GM18951 (cell line): Measurements from ENCODE around the gene HPCAL1.

ENCODE experiments used
- POLR2A ChIP-seq: IDR thresholded peaks from 4 replicates; pipeline ENCODE4 v1.6.1; 2011; ENCODE audit warnings: mild to moderate bottlenecking; ENCODE audit not compliant: insufficient read length, insufficient read depth; ENCODE audit errors: extremely low read depth
- in situ Hi-C: fragments of 300-500 bp; cut with MboI; formaldehyde crosslinking; loops from one replicate; pipeline ENCODE4 v1.12.0; 2022; ENCODE audit warnings: low sequenced_read_pairs, mixed read lengths, inconsistent platforms; ENCODE audit not compliant: unreplicated experiment

Gene HPCAL1

DNA sequence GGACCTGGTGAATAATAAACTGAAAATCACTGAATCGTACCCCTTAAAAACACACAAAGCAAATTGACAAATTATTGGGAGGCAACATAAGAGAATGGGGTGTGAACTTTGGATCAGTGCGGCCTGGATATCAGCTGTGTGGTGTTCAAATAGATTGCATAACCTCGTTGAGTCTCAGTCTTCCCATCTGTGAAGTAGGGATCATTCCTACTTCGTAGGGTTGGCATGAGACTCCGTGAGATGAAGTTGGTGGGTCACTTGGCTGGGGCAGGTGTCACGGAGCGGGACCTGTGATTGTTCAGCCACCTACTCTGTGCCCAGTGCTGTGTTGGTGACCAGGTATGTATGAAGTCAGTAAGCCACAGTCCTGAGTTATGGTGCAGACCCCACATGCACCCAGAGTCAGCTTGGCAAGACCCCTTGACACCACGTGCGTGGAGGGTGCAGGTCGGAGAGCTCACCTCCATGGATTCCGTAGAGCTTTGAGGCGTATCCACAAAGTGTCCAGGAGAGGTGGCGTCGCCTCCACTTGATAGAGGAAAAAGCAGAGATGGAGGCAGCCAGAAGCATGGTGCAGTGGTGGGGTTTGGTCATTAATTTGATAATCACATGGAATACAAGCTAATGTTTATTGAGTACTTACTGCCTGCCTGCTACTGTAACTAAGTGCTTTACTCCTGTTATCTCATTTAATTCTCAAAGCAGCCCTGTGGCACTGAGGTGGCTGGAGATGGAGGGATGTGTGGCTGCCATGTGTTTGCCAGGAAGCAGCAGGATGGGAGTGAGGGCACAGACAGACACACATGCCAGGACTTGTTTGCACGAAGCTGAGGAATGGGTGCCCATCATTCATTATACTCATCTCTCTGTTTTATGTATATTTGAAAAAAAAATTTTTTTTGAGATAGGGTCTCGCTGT is 35.8 kb downstream of the HPCAL1 start:
- in situ Hi-C loops, result no loop called here
- TF ChIP-seq POLR2A, result no peak

DNA sequence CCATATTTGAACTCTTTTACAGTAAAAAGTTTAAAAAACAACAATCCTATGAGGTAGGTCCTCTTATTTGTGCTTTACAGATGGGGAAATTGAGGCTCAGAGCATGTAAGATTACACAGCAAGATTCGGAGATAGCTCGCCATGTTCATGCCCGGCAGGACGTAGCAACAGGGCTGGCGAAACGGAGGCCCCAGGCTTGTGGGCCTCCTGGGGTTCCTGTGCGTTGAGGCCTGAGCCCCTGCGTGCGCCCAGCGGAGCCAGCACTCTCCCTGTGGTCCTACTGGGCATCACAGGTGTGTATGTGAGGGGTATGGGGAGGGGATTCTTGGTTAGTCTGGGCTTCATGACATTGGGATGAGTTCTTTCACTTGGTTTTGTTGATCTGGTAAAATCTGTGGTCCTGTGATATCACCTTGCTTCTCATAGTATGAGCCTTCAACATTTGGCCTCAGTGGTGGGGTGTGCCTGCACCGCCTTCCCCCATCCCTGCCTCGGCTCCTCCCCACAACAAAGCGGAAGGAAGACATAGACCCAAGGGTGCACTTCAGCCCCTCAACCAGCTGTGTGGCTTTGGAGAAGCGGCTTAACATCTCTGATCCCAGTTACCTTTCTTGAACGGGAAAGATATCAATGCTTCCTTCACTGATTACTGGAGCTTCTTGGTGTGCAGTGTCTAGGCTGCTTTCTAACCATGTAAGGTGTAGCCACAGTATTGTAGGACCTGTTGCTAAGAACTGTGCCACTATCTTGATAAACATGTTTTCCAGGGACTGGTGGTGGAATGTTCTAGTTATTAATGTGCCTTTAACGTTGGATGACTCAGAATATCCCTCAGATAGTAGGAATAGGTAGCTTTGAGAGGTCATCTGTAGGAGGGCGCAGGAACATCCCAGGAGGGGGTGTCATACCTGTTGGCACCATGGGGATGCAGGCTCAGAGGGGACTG is 37.2 kb downstream of the HPCAL1 start:
- in situ Hi-C loops, result no loop called here
- TF ChIP-seq POLR2A, result no peak

DNA sequence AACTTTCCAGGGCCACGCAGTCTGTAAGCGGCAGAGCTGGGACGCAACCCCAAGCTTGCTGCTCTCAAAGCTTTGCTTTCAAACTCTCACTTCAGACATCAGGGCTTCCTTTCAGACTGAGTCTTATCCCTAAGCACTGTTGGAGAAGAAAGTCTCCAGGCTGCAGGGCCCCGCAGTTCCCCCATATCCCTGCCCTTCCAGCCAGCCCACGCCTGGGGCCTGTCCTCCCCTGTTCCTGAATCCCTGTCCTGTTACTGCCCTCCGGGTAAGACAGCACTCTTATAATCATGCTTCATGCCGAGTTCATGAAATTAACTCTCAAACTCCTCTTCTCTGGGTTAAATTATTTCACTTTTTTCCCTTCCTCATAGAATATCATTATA is 37.9 kb downstream of the HPCAL1 start:
- no peak for TF ChIP-seq POLR2A
- in situ Hi-C loops, result no loop called here

DNA sequence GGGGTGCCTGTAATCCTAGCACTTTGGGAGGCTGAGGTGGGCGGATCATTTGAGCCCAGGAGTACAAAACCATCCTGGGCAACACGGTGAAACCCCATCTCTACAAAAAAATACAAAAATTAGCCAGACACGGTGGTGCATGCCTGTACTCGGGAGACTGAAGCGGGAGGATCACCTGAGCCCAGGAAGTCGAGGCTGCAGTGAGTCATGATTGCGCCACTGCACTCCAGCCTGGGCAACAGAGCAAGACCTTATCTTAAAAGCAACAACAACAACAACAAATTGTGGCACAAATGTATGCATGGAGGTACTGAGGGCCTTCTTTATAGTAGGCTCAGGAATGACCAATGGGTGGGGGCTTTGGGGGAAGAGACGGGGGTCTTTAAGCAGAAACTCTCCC is 38.5 kb downstream of the HPCAL1 start:
- in situ Hi-C loops, result no loop called here
- TF ChIP-seq POLR2A, result no peak

DNA sequence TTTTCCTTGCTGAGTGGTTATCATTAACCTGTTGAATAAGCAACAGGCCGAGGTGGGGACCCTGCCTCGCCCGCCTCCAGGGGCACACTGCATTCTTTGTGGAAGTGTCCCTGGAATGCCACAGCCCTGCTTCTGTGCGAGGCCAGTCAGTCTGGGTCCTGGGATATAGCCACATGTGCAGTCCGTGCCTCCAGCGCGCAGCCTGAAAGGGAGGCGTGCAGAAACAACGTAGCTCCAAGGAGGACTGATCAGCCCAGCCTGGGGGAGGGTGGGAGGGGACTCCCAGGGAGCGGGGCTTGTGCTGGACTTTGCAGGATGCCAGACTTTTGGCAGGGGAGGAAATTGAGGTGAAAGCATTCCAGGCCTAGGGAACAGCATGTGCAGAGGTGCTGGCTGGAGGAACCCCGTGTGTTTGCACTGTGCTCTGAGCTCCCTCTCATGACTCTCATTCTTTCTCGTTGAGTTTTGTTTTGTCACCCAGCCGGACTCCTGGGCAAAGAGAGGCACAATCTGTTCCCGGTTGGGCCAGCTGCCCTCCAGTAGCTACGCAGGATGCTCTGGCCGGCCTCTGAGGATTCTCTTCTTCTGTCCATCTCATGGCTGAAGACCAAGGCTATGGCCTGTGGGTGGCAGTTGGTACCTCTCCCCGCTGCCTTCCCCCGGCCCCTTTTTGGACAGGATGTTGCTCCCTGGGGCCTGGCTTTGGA is 39.7 kb downstream of the HPCAL1 start:
- TF ChIP-seq POLR2A, result no peak

DNA sequence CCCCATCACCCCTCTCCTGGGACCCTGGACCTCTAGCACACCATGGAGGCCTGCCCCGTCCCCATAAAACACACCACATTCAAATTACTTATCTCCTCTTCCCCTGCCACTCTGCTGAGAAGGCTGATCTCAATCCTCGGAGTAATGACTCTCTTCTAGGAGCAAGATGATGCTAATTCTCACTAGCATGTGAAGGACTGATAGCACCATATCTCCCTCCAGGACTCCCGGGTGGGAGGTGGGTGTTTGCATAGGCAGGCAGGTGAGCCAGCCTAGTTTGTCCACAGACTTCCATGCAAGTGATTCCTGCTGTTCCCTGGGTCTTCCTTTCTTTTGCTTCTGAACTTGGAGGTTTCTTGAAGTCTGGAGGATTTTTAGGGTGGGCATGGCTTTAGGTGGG is 40.5 kb downstream of the HPCAL1 start:
- in situ Hi-C loops, result no loop called here
- TF ChIP-seq POLR2A, result no peak

More for the DNA sequence above, 39.7 kb downstream of the HPCAL1 start:
- in situ Hi-C loops, result no loop called here

DNA sequence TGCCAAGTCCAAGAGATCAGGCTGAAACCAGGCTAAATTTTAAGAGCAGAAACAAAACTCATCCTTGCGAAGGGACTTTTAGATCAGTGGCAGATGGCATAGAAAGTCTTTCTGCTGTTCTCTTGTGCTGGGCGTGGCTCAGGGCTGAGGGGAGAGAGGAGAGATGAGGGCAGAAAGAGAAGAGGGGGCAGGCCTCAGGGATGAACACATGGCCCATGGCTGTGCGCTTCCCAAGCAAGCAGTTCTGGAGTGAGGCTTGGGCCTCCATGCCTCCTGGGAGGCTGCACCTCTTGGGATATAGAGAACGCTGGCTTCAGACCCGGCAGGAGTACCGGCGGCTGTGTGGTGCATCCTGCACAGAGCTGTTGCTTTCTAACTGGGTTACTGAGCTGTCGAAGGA is 41.0 kb downstream of the HPCAL1 start:
- TF ChIP-seq POLR2A, result no peak
- in situ Hi-C loops, result no loop called here

DNA sequence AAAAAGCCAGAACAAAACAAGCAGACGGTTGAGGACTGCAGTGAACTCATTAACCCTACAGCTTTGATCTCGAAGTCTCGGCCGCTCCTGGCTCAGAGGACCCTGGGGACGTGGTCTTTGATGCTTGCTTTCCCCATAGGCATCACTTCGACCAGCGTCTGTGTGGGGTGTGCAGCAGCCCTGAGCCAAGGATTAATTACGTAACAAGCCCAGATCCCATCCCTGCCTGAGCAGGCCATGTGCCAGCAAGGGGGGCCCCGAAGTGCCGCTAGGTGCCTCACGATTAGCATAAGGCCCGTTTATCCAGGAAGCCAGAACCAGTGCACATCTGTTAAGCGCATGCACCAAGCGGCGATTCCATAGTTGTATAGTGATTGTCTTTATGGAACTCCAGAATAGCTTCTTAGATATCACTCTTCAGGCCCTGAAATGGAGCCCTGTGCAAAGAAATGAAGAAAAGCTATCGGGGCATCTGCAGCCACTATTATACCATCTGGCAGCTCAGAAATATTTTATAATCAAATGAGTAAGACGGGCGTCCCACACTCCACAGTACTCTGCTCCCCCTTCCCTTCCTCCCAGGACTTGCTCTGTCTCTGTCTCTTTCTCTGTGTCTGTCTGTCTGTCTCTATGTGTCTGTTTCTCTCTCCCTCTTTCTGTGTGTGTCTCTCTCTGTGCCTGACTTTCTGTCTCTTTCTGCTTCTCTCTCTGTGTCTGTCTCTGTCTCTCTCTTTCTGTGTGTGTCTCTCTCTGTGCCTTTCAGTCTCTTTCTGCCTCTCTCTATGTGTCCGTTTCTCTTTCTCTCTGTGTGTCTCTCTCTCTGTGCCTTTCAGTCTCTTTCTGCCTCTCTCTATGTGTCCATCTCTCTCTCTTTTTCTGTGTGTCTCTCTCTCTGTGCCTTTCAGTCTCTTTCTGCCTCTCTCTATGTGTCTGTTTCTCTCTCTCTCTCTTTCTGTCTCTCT is 41.7 kb downstream of the HPCAL1 start:
- TF ChIP-seq POLR2A, result no peak
- in situ Hi-C loops, result no loop called here

DNA sequence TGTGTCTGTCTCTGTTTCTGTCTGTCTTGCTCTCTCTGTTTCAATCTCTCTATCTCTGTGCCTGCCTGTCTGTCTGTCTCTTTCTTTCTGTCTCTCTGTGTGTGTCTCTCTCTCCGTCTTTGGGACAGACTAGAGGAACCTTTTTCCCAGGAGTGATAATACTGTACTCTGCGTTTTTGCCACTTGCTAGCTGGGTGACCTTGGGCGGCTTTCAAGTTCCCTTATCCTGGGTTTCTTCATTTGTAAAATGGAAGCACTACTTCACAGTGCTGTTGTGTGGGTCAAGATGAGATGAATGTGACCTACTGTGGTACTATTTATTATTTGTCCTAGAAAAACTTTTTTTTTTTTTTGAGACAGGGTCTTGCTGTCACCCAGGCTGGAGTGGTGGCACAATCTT is 42.4 kb downstream of the HPCAL1 start:
- no peak for TF ChIP-seq POLR2A
- in situ Hi-C loops, result no loop called here

DNA sequence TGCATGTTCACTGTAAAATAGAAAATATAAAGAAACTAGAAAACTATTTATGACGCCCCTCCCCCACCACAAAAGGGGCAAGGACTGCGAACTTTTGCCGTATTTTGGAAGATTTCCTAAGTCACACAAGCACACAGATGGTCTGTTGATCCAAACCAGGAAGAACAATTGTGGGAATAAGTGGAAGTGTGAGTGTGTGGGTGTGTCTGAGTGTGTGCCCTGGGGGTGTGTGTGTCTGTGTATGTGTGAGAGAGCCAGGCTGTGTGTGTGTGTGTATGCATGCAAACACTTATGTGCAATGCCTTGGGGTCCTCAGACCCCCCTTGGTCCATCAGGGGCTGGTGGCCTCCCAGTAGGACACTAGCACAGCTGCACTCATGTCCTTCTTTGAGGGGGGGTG is 43.1 kb downstream of the HPCAL1 start:
- in situ Hi-C loops, result no loop called here

DNA sequence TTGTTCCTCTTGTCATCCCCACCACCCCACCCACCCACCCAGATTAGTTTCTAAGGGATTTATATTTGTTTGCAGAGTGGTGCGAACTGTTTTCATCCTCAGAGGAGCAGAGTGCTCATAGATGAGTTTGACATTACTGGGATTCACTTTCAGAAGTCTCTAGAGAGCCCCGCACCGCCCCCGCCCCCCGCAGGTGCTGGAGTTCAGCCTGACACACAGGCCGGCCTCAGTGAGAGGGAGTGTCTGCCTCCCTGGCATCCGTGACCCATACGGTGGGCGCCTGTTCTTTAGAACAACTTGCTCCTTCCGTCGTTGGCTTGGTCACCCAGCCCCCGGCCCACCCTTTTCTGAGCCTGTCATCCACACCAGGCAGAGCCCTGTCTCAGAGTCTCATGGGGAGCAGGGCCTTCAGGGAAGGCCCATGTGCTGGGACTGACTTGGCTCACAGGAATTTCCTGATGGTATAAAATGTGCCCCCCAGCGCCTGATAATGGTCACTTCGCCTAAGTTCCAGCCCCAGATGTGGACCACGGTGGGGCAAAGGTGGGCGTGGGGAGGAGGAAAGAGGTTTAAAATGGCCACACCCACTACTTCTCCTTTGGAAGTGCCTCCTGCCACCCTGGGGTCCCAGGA is 44.3 kb downstream of the HPCAL1 start:
- no peak for TF ChIP-seq POLR2A
- in situ Hi-C loops, result no loop called here

More for the DNA sequence above, 43.1 kb downstream of the HPCAL1 start:
- no peak for TF ChIP-seq POLR2A
